HL-60 (cell line): ENCODE measurements around the gene DDAH1.

Source experiments
- CTCF ChIP-seq: IDR thresholded peaks from one replicate; pipeline ENCODE4 v1.5.1; 2011; ENCODE audit warnings: low read length, control low read depth, inconsistent platforms; ENCODE audit not compliant: insufficient read depth
- POLR2AphosphoS5 ChIP-seq: IDR thresholded peaks from 2 replicates; pipeline ENCODE4 v1.6.1; 2012; ENCODE audit warnings: low read depth

GRCh38 chr1:85279458-85280080, 185.4 kb downstream of the DDAH1 start:
- no peak for TF ChIP-seq CTCF
- no peak for TF ChIP-seq POLR2AphosphoS5
